Naive thymus-derived CD4-positive, alpha-beta T cell (primary cell): Measurements from ENCODE around the gene MZB1. TPM values are rescaled to one million over a fixed set of nuclear protein-coding genes. Genes with fewer than 3 reads are reported as not detected.
A peak's percentile ranks its signal among the peaks of the same experiment; 100 is the strongest.

Source experiments
- ATAC-seq: fragments of 150-1000 bp; cut with Tn5 transposase; 2 replicates; pipeline ENCODE4 v1.10.0; 2021; ENCODE audit warnings: mild to moderate bottlenecking, moderate library complexity
- CTCF ChIA-PET: fragments of 350-600 bp; sonication (Branson Sonifier 250); formaldehyde crosslinking; loops from one replicate; lab custom pipeline; 2021; ENCODE audit warnings: antibody characterized with exemption; lab: Charles Lee
- POLR2A ChIA-PET: fragments of 350-600 bp; sonication (Branson Sonifier 250); formaldehyde crosslinking; loops from one replicate; lab custom pipeline; 2021; ENCODE audit warnings: antibody characterized with exemption, inconsistent platforms; lab: Charles Lee
- DNase-seq, 9 donors: peaks; one replicate each; pipeline versions ENCODE4 v3.0.0 to v3.0.0-alpha.2; 2020 to 2022; ENCODE audit warnings: mixed read lengths in 1 of 9
- H3K27ac ChIP-seq: one replicate; pipeline ENCODE4 v1.7.0; 2013; ENCODE audit warnings: mild to moderate bottlenecking, low read depth, low read length, moderate library complexity
- H3K27me3 ChIP-seq, 2 donors: one replicate each; pipeline ENCODE4 v1.7.0; 2013; ENCODE audit warnings: low read length in 2 of 2, mild to moderate bottlenecking in 2 of 2, moderate library complexity in 2 of 2; ENCODE audit not compliant: control insufficient read depth in 2 of 2, insufficient read depth in 2 of 2
- H3K36me3 ChIP-seq, 3 experiments: 1 replicate in 2 of 3; 2 replicates in 1 of 3; pipeline ENCODE4 v1.7.0; 2013; ENCODE audit warnings: low read length in 3 of 3, mild to moderate bottlenecking in 3 of 3, moderate library complexity in 1 of 3; ENCODE audit not compliant: insufficient read depth in 3 of 3, control insufficient read depth in 2 of 3
- H3K4me1 ChIP-seq, 2 donors: one replicate each; pipeline ENCODE4 v1.7.0; 2013; ENCODE audit warnings: low read length in 2 of 2, mild to moderate bottlenecking in 2 of 2, moderate library complexity in 1 of 2; ENCODE audit not compliant: control insufficient read depth in 2 of 2, insufficient read depth in 2 of 2
- H3K4me3 ChIP-seq: 2 replicates; pipeline ENCODE4 v1.7.0; 2013; ENCODE audit warnings: mild to moderate bottlenecking, low read length
- H3K9me3 ChIP-seq, 3 experiments: 1 replicate in 2 of 3; 2 replicates in 1 of 3; pipeline ENCODE4 v1.7.0; 2013; ENCODE audit warnings: low read length in 3 of 3; ENCODE audit not compliant: control insufficient read depth in 2 of 3
- H3K27ac Mint-ChIP-seq, 9 donors: one replicate each; pipeline ENCODE4 v1.8.0; 2020 to 2022; ENCODE audit warnings: mixed read lengths in 9 of 9, mild to moderate bottlenecking in 8 of 9, moderate library complexity in 5 of 9, inconsistent platforms in 2 of 9
- H3K27me3 Mint-ChIP-seq, 5 donors: one replicate each; pipeline ENCODE4 v1.8.0; 2021 to 2022; ENCODE audit warnings: mixed read lengths in 5 of 5, mild to moderate bottlenecking in 1 of 5
- H3K36me3 Mint-ChIP-seq, 5 donors: one replicate each; pipeline ENCODE4 v1.8.0; 2020 to 2022; ENCODE audit warnings: mixed read lengths in 5 of 5, mild to moderate bottlenecking in 3 of 5, inconsistent platforms in 1 of 5
- H3K4me1 Mint-ChIP-seq, 7 donors: one replicate each; pipeline ENCODE4 v1.8.0; 2020 to 2022; ENCODE audit warnings: mixed read lengths in 7 of 7, mild to moderate bottlenecking in 3 of 7, inconsistent platforms in 1 of 7
- H3K4me3 Mint-ChIP-seq, 10 donors: one replicate each; pipeline ENCODE4 v1.8.0; 2020 to 2022; ENCODE audit warnings: mild to moderate bottlenecking in 10 of 10, mixed read lengths in 10 of 10, moderate library complexity in 6 of 10, inconsistent platforms in 2 of 10
- H3K9me3 Mint-ChIP-seq, 11 donors: one replicate each; pipeline ENCODE4 v1.8.0; 2020 to 2022; ENCODE audit warnings: mixed read lengths in 11 of 11, mild to moderate bottlenecking in 4 of 11, inconsistent platforms in 1 of 11, moderate library complexity in 1 of 11
- intact Hi-C, 2 donors: fragments of 100-400 bp; cut with micrococcal nuclease; formaldehyde crosslinking; loops; one replicate each; pipeline ENCODE4 v1.15.1; 2023
- polyA plus RNA-seq, 2 donors: library from polyadenylated mRNA; unstranded; fragments of 300-500 nt; fragmentation: Illumina TruSeq; gene quantifications; one replicate each; pipeline ENCODE4 v1.2.3, GENCODE V29; 2021
- total RNA-seq, 6 experiments: library from RNA in 5 of 6; stranded (reverse) in 5 of 6; gene quantifications; 1 replicate in 5 of 6; 2 replicates in 1 of 6; pipeline ENCODE4 v1.2.3 and lab custom pipeline; 2021 to 2026

Gene MZB1
- total and polyA plus RNA-seq, 7 experiments from 2014 or later, result 0.25 to 70.6 (median 0.94) TPM

DNA sequence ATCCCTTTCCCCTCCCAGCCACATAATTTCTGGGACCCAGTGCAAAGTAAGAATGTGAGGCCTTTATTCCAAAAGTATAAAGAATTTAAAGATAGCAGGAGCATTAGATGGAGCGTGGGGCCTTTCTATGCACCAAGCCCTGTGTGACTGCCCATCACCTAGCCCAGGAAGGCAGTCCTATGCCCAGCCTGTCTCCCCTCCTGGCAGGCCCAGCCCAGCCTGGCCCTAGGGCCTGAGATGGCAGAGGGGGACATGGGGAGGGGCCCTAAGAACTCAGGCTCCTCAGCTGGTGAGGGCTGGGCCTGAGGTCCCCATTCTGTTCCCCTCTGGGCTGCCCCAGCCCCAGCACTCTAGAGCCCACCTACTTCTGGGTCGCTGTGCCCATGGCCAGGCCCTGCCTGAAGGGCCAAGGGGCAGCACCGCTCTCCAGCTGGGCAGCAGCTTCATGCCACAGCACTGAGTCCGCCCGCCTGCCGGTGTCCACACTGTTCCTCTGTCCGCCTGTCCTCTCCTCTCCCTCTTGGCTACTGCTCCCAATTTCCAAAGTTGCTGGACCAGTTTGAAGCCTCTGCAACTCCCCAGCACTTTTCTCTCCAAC is 5.6 kb downstream of the MZB1 start:
- ChIA-PET POLR2A (interaction anchor here (0.6 to 1.6 kb wide), 4 partner anchors 10 to 90 kb away, joined by 3 to 6 read pairs (median 4); partner anchors contain the start of gene MATR3), CTCF (no interaction called here)
- DNase-seq, result no peak
- H3K27ac ChIP-seq, result no peak overlapping the region
- H3K36me3 ChIP-seq, result no peaks in the 10 kb centered on the region
- Mint-ChIP-seq H3K36me3 (peaks cover 0 to 3% (median 0%) of the 10 kb centered on the region in 5 donors), H3K4me3 (peak overlapping the region in 9 of 10 donors; percentile 41 to 93 (median 87)), H3K27me3 (no peaks in the 10 kb centered on the region), H3K4me1 (peaks cover 21 to 53% (median 28%) of the 10 kb centered on the region in 7 donors), H3K9me3 (no peaks in the 10 kb centered on the region), H3K27ac (peak overlapping the region in 8 of 9 donors; percentile 90 to 98 (median 92))
- H3K4me3 ChIP-seq, result peak overlapping the region; percentile 34
- ATAC-seq, result no peak
- intact Hi-C loops, result loop anchor here in 1 of 2 donors (2.0 kb wide), 1 partner anchor 21 kb away; the partner anchor contains the start of gene SPATA24
- H3K4me1 ChIP-seq, result peaks cover 7 to 12% of the 10 kb centered on the region in 2 donors
- H3K27me3 ChIP-seq, result no peaks in the 10 kb centered on the region
- no peaks in the 10 kb centered on the region for H3K9me3 ChIP-seq

DNA sequence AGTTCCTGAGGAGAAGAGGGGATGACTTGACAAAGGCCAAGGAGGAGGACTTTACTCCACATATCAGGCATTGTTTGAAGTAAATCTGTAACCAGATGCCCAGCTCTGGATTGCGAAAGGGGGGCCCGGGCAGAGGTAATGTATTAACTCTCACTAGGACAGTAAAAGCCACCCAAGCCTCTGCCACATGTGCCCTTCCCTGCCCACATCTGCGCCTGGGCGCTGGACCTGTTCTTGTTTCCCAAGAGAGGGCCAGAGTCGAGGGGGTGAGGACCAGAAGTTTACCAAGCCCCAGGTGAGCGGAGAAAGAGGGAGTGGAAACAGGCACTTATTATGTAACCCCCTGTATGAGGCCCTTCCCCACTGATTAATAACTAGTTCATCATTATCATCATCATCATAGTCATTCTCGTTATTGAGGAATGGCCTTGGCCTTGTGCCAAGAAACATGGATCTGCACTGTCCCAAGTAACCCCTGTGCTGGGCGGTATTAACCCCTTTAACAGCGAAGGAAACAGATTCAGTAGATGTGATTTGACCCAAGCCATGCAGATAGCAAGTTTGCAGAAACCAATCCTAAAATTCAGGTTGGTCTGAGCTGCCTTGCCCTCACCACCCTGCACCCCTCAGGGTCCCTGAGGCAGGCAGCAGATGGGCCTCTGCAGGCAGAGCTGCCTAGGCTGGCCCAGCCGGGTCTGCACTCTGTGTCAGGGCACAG is 6.3 kb downstream of the MZB1 start, which contains the start of gene SLC23A1:
SLC23A1 (minus strand) TSS at position 23 of the 718 bp plus-strand sequence. CDS start 44 bp downstream, outside the sequence.
- no peaks in the 10 kb centered on the region for H3K36me3 ChIP-seq
- intact Hi-C loops, result no loop called here
- ATAC-seq, result no peak
- H3K9me3 ChIP-seq, result no peaks in the 10 kb centered on the region
- H3K4me1 Mint-ChIP-seq, result peaks cover 21 to 53% (median 28%) of the 10 kb centered on the region in 7 donors
- H3K4me3 Mint-ChIP-seq, result peak within 1 kb of the TSS in 6 of 10 donors; percentile 9 to 85 (median 44)
- peak within 1 kb of the TSS in 4 of 9 donors; percentile 34 to 98 (median 68) for H3K27ac Mint-ChIP-seq
- ChIA-PET CTCF (no interaction called here), POLR2A (no interaction called here)
- no peak within 1 kb of the TSS for H3K27ac ChIP-seq
- peaks cover 7 to 12% of the 10 kb centered on the region in 2 donors for H3K4me1 ChIP-seq
- H3K27me3 Mint-ChIP-seq, result no peaks in the 10 kb centered on the region
- DNase-seq, result no peak
- no peak within 1 kb of the TSS for H3K4me3 ChIP-seq
- H3K36me3 Mint-ChIP-seq, result peaks cover 0 to 3% (median 0%) of the 10 kb centered on the region in 5 donors
- H3K27me3 ChIP-seq, result no peaks in the 10 kb centered on the region
- no peaks in the 10 kb centered on the region for H3K9me3 Mint-ChIP-seq

DNA sequence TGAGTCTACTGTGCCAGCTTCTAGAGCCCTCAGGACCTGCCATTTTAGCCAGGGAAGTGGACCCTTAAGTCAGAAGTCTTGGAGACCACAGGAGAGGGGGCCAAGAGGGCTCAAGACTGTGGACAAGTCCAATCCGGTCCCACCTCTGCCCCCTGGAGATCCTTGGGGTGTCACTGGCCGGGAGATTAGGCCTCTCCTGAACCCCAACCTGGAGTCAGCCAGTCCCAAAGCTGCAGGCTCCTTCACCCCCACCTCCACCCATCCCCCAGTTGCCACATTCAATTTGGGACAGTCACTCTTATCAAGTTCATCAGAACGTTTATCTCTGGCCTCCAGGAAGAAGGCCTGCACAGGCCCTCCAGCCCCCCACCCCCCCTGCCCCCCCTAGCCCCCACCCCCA is 6.9 kb downstream of the MZB1 start:
- POLR2A ChIA-PET, result no interaction called here
- CTCF ChIA-PET, result no interaction called here
- Mint-ChIP-seq H3K27ac (no peak overlapping the region), H3K9me3 (no peaks in the 10 kb centered on the region), H3K4me1 (peaks cover 21 to 47% (median 28%) of the 10 kb centered on the region in 7 donors), H3K27me3 (no peaks in the 10 kb centered on the region), H3K4me3 (no peak overlapping the region), H3K36me3 (peaks cover 0 to 3% (median 0%) of the 10 kb centered on the region in 5 donors)
- intact Hi-C loops, result no loop called here
- no peak overlapping the region for H3K4me3 ChIP-seq
- H3K36me3 ChIP-seq, result no peaks in the 10 kb centered on the region
- H3K27ac ChIP-seq, result no peak overlapping the region
- ATAC-seq (no peak), DNase-seq (no peak)
- H3K9me3 ChIP-seq, result no peaks in the 10 kb centered on the region
- H3K4me1 ChIP-seq, result peaks cover 7 to 12% of the 10 kb centered on the region in 2 donors
- H3K27me3 ChIP-seq, result no peaks in the 10 kb centered on the region

GRCh38 chr5:139381837-139382761 is 7.6 kb downstream of the MZB1 start:
- intact Hi-C loops, result no loop called here
- H3K36me3 ChIP-seq, result no peaks in the 10 kb centered on the region
- H3K27ac ChIP-seq, result no peak overlapping the region
- ChIA-PET CTCF (no interaction called here), POLR2A (no interaction called here)
- no peak overlapping the region for H3K4me3 ChIP-seq
- no peak for DNase-seq
- H3K9me3 Mint-ChIP-seq, result no peaks in the 10 kb centered on the region
- H3K36me3 Mint-ChIP-seq, result peaks cover 0 to 7% (median 7%) of the 10 kb centered on the region in 5 donors
- no peaks in the 10 kb centered on the region for H3K27me3 ChIP-seq
- H3K4me1 ChIP-seq, result peaks cover 7 to 12% of the 10 kb centered on the region in 2 donors
- no peak for ATAC-seq
- H3K4me3 Mint-ChIP-seq, result peak overlapping the region in 1 of 10 donors; percentile 34
- no peaks in the 10 kb centered on the region for H3K9me3 ChIP-seq
- no peaks in the 10 kb centered on the region for H3K27me3 Mint-ChIP-seq
- peaks cover 21 to 44% (median 28%) of the 10 kb centered on the region in 7 donors for H3K4me1 Mint-ChIP-seq
- peak overlapping the region in 1 of 9 donors; percentile 62 for H3K27ac Mint-ChIP-seq

DNA sequence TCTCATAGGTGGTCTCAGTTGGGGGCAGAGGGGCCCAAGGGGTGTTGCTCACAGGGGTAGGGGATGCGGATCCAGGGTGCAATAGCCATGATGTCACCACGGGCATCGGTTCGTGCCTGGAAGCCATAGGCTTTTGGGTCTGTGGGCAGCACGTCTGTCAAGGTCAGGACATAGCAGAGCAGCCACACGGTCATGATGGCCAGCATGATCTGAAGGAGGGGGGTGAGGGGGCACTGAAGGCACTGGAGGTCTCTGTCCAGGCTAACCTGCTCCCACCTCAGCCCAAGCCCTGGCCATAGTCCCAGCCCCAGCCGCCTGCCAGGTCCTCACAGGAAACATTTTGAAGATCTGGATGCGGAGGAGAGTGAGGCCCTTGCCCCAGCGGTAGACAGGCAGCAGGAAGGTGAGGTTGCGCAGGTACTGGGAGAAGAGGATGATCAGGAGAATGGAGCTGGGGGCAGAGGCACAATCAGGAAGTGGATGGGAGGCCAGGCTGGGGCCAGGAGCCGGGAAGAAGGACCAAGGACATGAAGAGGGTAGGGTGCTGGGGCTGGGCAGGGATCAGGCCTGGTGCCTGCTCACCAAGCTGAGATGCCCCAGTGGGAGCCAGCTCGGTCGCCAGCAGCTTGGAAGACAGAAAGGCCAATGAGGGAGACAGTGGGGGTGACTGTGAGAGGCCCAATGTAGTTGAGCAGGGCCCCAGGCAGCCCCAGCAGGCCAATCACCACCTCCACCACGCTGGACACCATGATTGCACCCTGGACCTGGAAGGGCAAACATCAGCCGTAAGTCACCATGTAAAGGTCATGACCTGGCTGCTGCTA is 9.9 kb downstream of the MZB1 start:
- ChIA-PET CTCF (interaction anchor here (0.6 kb wide), 1 partner anchor 75 kb away, joined by 3 read pairs; no protein-coding TSS in a partner anchor), POLR2A (no interaction called here)
- Histone ChIP-seq H3K27ac (no peak overlapping the region), H3K4me1 (peaks cover 6 to 7% of the 10 kb centered on the region in 2 donors), H3K27me3 (no peaks in the 10 kb centered on the region), H3K9me3 (no peaks in the 10 kb centered on the region), H3K4me3 (no peak overlapping the region), H3K36me3 (no peaks in the 10 kb centered on the region)
- H3K4me3 Mint-ChIP-seq, result no peak overlapping the region
- DNase-seq (no peak), ATAC-seq (no peak)
- peaks cover 0 to 12% (median 8%) of the 10 kb centered on the region in 5 donors for H3K36me3 Mint-ChIP-seq
- H3K9me3 Mint-ChIP-seq, result no peaks in the 10 kb centered on the region
- H3K27me3 Mint-ChIP-seq, result no peaks in the 10 kb centered on the region
- peaks cover 6 to 21% (median 11%) of the 10 kb centered on the region in 7 donors for H3K4me1 Mint-ChIP-seq
- intact Hi-C loops, result no loop called here
- H3K27ac Mint-ChIP-seq, result peak overlapping the region in 3 of 9 donors; percentile 16 to 72 (median 31)
